Activated CD8-positive, alpha-beta memory T cell treated with anti-CD3 and anti-CD28 coated beads, Interleukin-2, amount 50 U/mL, for 24 hours (primary cell): Measurements from ENCODE around the gene ACACB.

Experiments
- DNase-seq: peaks from one replicate; pipeline ENCODE4 v3.0.0-alpha.2; 2020; ENCODE audit errors: extremely low read depth

ACACB gene

DNA sequence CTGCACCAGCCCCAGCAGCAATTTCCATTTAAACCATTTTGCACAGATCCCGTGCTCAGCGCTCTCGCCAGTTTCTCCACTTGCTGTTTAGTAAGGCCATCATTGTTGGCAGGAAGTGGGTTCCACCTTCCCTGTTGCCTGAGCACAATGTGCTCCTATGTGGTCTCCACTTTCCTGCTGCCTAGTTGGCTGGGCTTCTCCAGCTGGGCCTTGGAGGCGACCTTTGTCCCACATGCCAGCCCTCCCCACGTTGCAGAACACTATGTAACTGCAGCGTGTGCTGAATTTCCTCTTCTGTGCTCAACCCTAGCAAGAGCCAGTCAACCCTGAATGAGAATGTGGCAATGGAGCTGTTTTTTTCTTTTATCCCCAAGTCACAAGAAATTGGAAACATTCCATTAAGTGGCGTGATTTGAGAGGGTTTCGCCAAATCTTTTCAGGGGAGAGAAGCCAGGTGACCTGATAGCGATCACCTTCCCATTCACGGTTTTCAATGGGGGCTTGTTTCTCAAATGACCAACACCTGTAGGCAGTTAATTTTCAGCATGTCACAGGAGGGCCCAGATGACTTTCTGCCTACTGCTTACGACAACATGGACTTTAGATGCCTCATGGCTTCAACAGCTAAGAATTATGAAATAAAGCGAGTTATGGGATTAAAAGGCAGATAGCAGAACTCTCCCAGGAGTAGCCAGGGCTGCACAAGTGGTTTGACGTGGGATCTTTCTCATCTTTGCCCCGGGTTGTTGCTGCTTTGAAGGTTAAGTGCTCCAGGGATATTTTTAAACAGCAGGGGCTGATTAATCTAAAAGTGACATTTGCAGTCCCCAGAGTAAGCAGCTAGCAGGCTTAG lies at the start of gene ACACB:
Gene ACACB (plus strand): TSS at position 830 of the 853 bp plus-strand sequence. CDS start 22,819 bp downstream, outside the sequence.
- no peak for DNase-seq

DNA sequence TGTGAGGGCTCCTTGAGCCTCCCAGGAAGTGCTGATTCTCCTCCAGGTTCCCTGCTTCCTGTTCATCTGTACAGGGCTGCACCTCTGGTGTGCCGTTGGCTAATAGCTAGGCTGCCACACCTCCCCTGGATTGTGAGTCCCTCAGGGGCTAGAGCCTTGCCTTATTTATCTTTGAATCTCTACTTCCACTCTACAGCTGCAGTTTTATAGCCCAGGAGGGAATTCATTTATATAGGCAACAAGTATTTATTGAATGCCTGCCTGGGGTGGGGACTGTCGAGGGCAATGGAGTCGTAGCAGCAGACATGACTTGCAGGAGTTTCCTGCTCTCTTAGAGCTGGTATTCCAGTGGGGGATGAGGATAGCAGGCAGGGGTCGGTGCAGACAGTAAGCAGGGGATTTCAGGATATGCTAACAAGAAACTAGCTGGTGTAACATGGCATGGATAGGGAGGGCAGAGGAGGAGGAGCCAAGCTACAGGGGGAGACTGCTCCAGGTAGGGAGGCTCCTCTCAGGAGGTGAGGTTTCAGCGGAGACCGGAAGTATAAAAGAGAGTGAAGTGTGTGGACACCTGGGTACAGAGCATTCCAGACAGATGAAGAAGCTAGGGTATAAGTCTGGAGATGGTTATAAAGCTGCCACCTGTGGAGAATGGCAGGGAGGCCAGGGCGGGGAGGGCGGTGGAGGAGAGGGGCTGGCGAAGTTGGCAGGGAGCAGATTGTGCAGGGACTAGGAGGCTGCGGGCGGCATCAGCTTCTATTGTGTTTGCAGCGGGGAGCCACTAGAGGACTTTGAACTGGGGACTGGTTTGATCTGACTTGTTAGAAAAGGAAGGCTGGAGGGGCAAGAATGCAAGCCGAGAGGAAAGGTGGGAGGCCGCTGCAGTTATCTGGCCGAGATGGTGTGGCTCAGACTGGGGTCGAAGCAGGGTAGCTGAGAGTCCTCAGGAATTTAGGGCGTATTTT lies 46.8 kb upstream of the ACACB start:
- no peak for DNase-seq

DNA sequence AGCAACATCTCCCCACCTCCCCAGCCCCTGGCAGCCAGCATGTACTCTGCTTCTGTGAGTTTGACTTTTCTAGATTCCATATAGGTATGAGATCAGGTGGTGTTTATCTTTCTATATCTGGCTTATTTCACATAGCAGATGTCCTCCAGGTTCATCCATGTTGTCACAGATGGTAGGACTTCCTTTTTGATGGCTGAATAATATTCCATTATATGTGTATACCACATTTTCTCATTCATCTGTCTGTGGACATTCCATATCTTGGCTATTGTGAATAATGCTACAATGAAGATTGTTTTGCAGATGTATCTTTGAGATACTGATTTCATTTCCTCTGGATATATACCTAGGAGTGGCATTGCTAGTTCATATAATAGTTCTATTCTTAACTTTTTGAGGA lies 41.5 kb upstream of the ACACB start:
- no peak for DNase-seq

DNA sequence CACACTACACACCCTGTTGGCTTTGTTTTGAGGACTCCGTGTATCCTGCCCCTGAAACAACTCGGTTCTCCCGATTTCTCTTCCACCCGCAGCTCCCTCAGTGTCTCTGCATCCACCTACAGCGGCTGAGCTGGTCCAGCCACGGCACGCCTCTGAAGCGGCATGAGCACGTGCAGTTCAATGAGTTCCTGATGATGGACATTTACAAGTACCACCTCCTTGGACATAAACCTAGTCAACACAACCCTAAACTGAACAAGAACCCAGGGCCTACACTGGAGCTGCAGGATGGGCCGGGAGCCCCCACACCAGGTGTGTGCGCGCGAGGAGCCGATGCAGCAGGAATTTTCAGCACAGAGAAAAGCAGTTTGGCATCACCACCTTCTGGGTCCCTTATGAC lies 33.6 kb upstream of the ACACB start:
- DNase-seq: no peak

DNA sequence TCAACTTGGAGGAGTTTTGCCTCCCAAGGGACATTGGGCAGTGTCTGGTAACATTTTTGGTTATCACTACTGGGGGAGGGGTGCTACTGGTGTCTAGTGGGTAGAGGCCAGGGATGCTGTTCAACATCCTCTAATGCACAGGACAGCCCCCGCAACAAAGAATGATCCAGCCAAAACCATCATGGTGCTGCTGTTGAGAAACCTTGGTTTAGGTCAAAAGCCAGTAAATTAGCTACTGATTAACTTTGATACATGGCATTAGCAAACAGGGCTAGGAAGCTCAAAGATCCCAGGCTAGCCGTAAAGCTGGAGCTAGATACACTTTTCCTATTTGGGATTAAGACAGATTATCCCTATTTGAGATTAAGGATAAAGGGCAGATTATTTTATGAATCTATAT lies 32.0 kb upstream of the ACACB start:
- DNase-seq: no peak

DNA sequence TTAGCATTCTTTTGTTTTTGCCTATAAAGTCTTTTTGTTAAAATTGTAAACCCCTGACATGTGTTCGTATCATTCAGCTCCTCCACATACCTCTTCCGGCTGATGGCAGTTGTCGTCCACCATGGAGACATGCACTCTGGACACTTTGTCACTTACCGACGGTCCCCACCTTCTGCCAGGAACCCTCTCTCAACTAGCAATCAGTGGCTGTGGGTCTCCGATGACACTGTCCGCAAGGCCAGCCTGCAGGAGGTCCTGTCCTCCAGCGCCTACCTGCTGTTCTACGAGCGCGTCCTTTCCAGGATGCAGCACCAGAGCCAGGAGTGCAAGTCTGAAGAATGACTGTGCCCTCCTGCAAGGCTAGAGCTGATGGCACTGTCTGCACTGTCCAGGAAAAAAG lies 30.8 kb upstream of the ACACB start:
- DNase-seq: no peak

DNA sequence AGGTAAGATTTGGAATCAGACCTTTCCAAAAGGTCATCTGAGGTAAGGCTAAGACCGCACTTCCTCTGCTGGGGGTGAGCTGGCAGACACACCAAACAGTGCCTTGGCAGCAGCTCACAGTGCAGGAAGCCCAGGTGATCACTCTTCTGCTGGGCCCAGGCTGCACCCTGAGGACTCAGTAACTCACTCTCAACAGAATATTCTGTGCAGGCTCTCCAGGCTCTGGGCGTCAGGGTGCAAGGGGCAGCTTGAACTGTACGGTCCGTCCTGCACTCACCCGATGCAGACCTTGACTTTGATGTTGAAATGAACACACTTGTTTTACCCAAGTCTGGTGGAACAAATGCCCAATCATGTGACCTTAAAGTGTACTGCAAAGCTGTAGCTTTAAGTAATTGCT lies 29.1 kb upstream of the ACACB start:
- DNase-seq: no peak

DNA sequence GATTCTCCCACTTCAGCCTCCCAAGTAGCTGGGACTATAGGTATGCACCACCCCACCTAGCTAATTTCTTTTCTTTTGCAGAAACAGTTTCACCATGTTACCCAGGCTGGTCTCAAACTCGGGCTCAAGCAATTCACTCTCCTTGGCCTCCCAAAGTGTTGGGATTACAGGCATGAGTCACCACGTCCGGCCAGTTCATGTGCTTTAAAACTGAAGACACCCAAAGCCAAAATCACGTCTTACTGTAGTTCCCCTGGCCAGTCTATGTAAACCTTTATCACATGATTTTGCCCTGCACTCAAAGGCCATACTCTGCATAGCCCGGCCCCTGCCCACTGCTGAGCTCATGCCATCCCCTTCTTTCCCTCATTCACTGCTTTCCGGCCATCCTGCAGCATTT lies 27.6 kb upstream of the ACACB start:
- no peak for DNase-seq

DNA sequence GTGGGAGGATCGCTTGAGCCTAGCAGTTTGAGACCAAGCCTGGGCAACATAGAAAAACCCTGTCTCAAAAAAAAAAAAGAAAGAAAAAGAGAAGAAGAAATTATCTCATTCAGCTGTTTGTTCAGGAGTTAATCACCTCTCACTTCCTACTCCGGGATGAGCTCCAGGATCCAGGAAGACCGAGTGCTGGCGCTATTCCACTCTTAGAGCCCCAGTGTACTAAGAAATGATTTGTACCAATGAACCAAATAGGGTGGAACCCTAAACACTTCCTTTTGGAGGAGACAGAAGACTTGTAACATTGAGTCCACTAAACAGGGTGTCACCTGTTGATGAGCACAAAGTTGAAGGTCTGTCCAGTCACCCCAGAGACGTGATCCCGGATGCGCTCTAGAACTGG lies 26.7 kb upstream of the ACACB start:
- DNase-seq: no peak

DNA sequence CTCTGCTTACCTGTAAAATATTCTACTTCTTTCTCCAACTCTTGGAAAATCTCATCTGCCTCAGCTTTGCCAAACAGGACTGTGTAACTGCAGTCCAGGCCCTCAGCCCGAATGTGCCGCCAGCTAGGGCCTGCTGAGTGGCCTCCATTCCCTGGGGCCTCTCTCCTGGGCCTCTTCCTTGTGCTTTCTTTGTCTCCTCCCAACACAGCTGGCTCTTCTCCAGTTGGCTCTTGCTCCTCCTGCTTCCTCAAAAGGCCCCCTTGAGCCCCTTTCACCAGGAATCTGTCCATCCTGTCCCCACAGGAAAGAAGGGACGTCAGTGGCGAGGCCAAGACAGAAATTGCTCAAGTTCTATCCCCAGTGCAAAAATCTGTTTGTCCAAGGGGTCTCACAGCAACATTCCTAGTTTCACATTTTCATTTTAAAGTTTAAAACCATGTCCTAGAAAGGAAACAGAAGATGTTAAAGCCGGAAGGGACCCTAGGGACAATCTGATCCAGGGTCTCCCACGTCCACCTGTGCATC lies 23.8 kb upstream of the ACACB start:
- DNase-seq: no peak

DNA sequence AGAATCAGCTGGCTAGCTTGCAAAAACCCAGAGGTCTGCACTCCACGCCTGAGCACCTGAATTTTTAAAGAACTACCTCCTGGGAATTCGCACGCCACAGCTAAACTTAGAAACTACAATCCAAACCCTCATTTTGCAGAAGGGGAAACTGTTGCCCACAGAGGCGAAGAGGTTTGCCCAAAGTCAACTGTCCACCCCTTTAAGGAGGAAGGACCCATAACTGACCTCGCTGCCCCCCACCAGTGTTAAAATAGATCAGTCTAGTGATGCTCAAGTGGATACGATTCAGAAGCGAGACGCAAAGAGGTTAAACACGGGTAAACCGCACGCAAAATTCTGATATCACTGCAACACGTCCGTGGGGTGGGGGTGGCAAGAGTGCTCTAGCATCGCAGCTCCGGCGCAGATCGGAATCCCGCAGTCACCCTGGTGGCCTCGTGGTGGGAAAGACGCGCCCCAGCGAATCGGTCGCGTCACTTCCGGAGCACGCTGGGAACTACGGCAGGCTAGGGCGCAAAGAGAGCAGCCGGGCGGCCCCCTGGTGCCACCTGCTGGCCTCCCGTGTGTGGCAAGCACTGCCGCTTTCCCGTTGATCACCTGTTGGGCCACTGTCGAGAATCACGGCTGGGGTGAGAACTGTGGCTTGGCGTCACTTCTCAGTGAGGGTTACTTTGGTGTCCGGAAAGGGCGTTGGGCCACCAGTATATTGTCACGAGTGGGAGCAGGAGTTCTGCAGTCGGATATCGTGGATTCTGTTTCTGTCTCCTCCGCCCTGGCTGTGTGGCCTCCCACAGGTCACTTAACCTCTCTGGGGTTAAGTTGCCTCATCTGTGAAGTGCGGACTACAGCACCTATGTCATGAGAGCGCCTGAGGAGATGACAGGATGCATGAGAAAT lies 23.1 kb upstream of the ACACB start, which contains the start of gene ALKBH2:
Gene ALKBH2 (minus strand): TSS at position 451 of the 897 bp plus-strand sequence. CDS start 686 bp downstream, outside the sequence.
- DNase-seq: peak; percentile 87

DNA sequence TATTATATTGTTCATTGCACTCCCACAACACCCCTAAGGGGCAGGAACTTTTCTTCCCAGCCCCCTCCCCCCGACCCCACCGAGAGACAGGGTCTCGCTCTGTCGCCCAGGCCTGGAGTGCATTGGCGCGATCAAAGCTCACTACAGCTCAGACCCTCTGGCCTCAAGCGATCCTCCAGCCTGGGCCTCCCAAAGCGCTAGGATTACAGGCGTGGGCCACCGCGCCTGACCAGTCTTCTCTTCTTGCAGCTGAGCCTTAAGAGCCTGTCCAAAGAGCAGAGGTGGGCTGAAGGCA lies 19.3 kb upstream of the ACACB start:
- DNase-seq: no peak

DNA sequence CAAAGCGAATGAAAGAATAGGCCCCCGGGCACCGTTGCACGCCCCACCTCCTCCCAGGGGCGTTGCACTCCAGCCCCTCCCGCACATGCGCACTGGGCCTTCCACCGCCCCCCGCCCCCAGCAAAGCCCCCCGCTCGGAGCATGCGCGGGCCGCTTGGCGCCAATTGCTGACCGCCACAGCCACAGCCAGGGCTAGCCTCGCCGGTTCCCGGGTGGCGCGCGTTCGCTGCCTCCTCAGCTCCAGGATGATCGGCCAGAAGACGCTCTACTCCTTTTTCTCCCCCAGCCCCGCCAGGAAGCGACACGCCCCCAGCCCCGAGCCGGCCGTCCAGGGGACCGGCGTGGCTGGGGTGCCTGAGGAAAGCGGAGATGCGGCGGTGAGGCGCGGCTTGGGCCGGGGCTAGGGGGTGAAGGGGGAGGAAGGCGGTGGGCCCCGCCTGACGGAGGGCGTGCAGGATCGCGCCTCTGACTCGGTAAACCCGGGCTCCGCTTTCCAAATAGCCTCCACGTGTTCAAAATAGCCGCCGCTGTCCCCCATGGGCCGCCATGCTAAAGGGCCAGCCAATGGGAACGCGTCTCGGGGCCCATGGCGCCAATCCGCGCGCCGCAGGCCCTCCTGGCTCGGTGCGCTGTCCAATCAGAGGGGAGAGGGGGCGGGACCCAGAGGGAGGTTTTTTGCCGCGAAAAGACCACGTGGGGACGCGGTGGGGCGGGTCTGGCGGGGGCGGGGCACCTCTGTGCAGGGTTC lies 18.8 kb upstream of the ACACB start, which contains the start of gene UNG:
Gene UNG (plus strand): TSS at position 163 of the 748 bp plus-strand sequence. CDS start 83 bp downstream, at position 246.
- DNase-seq: peak; percentile 97

DNA sequence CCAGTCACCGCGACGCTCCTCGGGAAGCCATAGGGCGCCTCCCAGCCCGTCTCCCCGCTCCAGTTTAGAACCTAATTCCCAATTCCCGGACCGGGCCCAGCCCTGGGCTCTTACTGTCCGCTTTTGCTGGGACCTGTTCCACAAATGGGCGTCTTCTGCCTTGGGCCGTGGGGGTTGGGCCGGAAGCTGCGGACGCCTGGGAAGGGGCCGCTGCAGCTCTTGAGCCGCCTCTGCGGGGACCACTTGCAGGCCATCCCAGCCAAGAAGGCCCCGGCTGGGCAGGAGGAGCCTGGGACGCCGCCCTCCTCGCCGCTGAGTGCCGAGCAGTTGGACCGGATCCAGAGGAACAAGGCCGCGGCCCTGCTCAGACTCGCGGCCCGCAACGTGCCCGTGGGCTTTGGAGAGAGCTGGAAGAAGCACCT lies 18.2 kb upstream of the ACACB start:
- no peak for DNase-seq

DNA sequence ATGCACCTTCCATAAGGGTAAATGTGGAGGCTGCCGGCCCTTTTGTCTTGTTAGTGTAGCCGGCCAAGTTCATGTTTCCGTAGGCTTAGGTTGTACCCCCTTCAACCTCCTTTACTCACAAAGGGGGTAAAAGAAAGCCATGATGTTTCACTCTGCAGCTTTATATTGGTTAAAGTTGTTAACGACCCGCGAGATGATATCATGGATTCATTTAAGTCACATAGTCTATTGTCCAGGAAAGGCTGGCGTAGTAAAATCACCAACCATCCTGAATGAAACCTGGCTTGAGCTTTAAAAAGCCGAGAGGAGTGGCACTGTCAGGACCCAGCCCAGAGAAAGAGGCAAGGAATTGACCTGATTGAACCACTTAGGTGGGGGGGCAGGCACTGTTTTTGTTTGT lies 17.7 kb upstream of the ACACB start:
- no peak for DNase-seq

DNA sequence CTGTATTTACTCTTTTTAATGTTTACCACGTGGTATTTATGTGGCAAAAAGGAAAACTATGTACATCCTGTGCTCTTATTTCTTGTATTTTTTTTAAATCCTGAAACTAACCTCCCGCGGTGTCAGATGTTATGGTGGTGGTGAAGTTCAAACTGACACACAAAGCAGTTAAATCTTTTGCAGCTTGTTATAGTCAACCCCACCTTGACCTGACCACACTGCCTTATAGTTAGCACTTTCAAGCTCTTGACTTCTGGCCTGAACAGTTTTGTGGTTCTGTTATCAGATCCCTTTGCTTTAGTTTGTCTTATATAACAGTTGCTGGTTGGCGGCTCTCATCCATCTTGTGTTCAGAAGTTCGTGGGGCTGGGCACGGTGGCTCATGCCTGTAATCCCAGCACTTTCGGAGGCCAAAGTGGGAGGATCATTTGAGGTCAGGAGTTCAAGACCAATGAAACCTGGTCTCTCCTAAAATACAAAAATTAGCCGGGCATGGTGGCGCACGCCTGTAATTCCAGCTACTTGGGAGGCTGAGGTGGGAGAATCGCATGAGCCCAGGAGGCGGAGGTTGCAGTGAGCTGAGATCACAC lies 16.9 kb upstream of the ACACB start:
- no peak for DNase-seq

DNA sequence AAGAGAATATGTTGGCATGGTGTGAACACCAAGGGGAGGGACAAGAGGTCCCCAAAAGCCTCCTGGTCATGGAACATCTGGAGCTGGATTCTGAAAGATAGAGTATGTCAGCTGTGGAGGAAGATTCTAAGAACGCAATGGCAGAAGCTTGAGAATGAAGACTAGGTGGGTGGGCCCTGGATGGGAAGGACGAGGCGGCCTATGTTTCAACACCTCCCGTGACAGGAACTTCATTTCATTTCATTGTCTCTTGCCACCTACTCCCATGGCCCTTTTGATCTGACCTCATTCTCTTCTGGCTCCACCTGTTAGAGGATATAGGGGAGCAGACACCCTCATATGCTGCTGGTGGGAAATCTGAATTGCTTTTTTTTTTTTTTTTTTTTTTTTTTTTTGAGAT lies 15.6 kb upstream of the ACACB start:
- DNase-seq: no peak

DNA sequence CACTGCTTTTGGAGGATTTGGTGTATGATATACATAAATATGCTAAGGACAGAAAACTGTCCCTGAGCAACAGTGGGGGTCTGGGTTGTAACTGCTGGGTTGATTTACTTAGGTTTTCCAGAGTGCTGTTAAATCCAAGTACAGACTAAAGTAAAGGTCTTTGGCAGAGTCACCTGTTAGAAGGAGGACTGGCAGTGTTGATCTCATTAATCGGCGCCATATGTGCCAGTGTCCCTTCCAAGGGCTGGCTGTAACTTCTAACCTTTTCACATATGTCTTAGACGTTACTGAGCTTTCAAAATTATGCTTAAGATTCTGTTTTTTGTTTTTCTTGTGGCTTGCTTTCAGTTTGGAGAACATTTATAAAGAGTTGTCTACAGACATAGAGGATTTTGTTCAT lies 13.9 kb upstream of the ACACB start:
- no peak for DNase-seq

DNA sequence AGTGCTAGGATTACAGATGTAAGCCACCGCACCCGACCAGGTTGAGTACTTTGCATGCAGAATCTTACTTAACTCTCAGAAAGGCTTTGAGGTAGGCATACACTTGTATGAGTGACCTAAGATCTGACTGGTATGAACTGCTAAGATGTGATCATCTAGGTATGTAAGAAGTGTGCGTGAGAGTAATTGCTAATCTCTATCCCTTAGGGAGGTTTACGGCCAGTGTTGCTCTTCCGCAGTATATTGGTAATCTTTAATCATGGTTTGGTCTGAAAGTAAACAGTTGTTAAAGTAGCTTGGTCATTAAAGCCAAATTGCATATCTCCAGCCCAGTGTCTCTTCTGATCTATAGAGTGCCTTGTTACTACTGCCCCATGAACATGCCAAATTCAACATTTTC lies 11.2 kb upstream of the ACACB start:
- no peak for DNase-seq

DNA sequence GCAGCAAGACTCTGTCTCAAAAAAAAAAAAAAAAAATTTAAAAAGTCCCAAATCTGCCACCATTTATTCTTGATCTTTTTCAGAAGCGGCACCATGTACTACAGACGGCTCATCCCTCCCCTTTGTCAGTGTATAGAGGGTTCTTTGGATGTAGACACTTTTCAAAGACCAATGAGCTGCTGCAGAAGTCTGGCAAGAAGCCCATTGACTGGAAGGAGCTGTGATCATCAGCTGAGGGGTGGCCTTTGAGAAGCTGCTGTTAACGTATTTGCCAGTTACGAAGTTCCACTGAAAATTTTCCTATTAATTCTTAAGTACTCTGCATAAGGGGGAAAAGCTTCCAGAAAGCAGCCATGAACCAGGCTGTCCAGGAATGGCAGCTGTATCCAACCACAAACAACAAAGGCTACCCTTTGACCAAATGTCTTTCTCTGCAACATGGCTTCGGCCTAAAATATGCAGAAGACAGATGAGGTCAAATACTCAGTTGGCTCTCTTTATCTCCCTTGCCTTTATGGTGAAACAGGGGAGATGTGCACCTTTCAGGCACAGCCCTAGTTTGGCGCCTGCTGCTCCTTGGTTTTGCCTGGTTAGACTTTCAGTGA lies 6.5 kb upstream of the ACACB start:
- no peak for DNase-seq
